ENCODE data around the gene GIN1. TPM values are rescaled to one million over a fixed set of nuclear protein-coding genes. Genes with fewer than 3 reads are reported as not detected.

GIN1 gene
- total and polyA plus RNA-seq, 9 of the 15 experiments (the other 6 are each of a cell fraction or from before 2014, with no cell fraction given), result 2.4 to 9.8 (median 7.8) TPM

DNA sequence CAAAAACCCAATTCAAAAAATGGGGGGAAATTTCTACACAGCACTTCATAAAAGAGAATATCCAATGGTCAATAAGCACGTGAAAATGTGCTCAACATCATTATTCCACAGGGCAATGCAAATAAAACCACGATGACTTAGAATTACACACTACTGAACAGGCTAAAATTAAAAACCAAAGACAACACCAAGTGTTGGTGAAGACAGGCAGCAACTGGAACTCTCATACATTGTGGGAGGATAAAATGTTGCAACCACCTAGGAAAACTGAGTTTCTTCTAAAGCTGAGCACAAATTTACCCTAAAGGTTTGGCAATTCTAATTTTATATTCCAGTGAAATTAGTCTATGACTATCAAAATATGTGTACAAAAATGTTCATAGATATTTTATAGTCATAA lies 9.5 kb downstream of the GIN1 start:
- no peak overlapping the region for H3K4me2 ChIP-seq (ENCODE audit: insufficient read depth, low read length)
- H2AFZ ChIP-seq (ENCODE audit: low read depth, low read length), result no peak overlapping the region
- H3K79me2 ChIP-seq (ENCODE audit: control insufficient read depth, insufficient read depth, low read length), result peaks cover 20% of the 10 kb centered on the region
- H4K20me1 ChIP-seq (replicated peaks; ENCODE audit: control insufficient read depth, insufficient read depth, low read length), result no peaks in the 10 kb centered on the region
- no peaks in the 10 kb centered on the region for H3K9me1 ChIP-seq (ENCODE audit: control insufficient read depth, insufficient read depth, low read length)
- no peak overlapping the region for H3K27ac ChIP-seq (ENCODE audit: extremely low read depth, low read depth, low read length)
- TF ChIP-seq HNRNPLL (IDR thresholded peaks at IDR 0.05; ENCODE audit: low read depth, low read length, poor library complexity, severe bottlenecking) (no peak), ETS2 (tag; IDR thresholded peaks at IDR 0.05; ENCODE audit: borderline replicate concordance, poor library complexity, severe bottlenecking) (no peak), ZNF354B (CRISPR knock-in tag; IDR thresholded peaks at IDR 0.05) (no peak), FOXJ3 (CRISPR knock-in tag; IDR thresholded peaks at IDR 0.05) (no peak), MAX (CRISPR knock-in tag; IDR thresholded peaks at IDR 0.05) (no peak), ZFP36 (IDR thresholded peaks at IDR 0.05; ENCODE audit: low read depth, low read length, partially characterized antibody) (peak; percentile 24), BRCA1 (IDR thresholded peaks at IDR 0.05) (no peak), BRCA1 (CRISPR knock-in tag; IDR thresholded peaks at IDR 0.05) (no peak), SAFB2 (IDR thresholded peaks at IDR 0.05; ENCODE audit: borderline replicate concordance, low read depth, low read length, severe bottlenecking) (no peak), TRIM24 (IDR thresholded peaks at IDR 0.05) (0 out of 4 replicates have a peak, but pooled peaks of 1 of the 2 experiments have one; percentile 19), BACH1 (tag; IDR thresholded peaks at IDR 0.05) (no peak)
- TF ChIP-seq, protein P1, sequence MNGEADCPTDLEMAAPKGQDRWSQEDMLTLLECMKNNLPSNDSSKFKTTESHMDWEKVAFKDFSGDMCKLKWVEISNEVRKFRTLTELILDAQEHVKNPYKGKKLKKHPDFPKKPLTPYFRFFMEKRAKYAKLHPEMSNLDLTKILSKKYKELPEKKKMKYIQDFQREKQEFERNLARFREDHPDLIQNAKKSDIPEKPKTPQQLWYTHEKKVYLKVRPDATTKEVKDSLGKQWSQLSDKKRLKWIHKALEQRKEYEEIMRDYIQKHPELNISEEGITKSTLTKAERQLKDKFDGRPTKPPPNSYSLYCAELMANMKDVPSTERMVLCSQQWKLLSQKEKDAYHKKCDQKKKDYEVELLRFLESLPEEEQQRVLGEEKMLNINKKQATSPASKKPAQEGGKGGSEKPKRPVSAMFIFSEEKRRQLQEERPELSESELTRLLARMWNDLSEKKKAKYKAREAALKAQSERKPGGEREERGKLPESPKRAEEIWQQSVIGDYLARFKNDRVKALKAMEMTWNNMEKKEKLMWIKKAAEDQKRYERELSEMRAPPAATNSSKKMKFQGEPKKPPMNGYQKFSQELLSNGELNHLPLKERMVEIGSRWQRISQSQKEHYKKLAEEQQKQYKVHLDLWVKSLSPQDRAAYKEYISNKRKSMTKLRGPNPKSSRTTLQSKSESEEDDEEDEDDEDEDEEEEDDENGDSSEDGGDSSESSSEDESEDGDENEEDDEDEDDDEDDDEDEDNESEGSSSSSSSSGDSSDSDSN (IDR thresholded peaks at IDR 0.05; ENCODE audit: borderline replicate concordance in 1 of 2, low read depth in 2 of 2, low read length in 2 of 2), result no peak
- FAIRE-seq (no peak), DNase-seq (ENCODE audit: extremely low read depth in 1 of 4, low spot score in 3 of 4) (no peak), ATAC-seq (no peak)
- no peaks in the 10 kb centered on the region for H3K9me3 ChIP-seq (replicated peaks; ENCODE audit: control insufficient read depth, insufficient read depth, low read depth, low read length)
- peaks cover 0 to 17% of the 10 kb centered on the region in 2 experiments; a peak in 3 of 5 replicates for H3K4me1 ChIP-seq (replicated peaks in 1 of 2; ENCODE audit: control insufficient read depth in 2 of 2, insufficient read depth in 2 of 2, low read length in 2 of 2)
- H3K4me3 ChIP-seq, result no peak overlapping the region
- 74% methylated on average over 2 of the region's 2 CpGs for WGBS (ENCODE audit: insufficient coverage, low coverage, missing lambda C conversion rate)
- POLR2A ChIA-PET, result interaction anchor here (2.1 kb wide), 1 partner anchor 10 kb away, joined by 5 read pairs; the partner anchor contains the start of genes GIN1 and PPIP5K2
- BruUV-seq (replicated peaks), result no TSS peak
- CTCF ChIA-PET (ENCODE audit: low intra/inter-chr PET ratio), result no interaction called here
- H3K27me3 ChIP-seq (ENCODE audit: control insufficient read depth in 2 of 2, insufficient read depth in 2 of 2, low read length in 2 of 2), result no peaks in the 10 kb centered on the region
- in situ Hi-C loops (cut with MboI), result no loop called here
- no peak overlapping the region for H3K9ac ChIP-seq (ENCODE audit: insufficient read depth in 1 of 2, low read depth in 2 of 2, low read length in 2 of 2)
- no peaks in the 10 kb centered on the region for H3K36me3 ChIP-seq (ENCODE audit: control insufficient read depth, insufficient read depth, low read length)
- intact Hi-C loops (cut with micrococcal nuclease), result no loop called here
